HG03460 (cell line): ENCODE results near the gene KIRREL3.

ENCODE experiments used
- ATAC-seq: cut with Tn5 transposase; IDR thresholded peaks from one replicate; pipeline ENCODE4 v1.9.1; 2021; ENCODE audit not compliant: unreplicated experiment

KIRREL3 gene

DNA sequence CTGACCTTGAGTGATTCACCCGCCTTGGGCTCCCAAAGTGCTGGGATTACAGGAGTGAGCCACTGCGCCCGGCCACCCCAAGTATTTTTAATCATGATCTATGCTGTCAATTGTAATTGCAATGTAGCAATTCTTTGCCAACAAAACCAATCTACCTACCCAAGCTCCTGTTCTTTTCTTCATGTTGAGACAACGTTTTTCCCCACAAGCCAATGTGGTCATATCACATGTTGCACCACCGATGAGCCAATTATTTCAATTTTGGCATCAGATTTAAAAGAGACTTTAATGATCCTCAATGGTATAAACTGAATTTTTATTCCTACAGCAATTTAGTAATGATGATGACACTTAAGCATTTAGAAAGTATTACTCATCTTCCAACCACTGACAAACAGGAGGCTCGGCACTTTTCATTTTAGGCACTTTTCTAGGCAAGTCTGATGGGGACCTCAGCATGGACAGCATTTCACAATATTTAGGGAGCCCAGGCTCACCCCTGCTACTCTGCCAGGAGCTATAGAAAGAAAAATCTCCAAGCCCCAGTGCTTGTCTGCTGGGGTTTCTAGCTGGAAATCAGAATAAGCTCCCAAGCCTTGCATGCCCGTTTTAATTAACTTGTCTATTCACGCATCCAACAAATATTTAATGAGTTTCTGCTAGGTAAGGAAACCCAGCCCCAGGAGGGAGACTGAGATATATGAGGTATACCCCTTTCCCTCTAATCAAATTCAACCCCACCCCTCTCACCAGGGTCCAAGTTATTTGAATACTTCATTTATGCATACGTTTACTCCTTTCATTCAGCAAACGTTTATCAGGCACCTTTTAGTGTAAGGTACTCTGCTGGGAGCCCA, 353.6 kb downstream of the KIRREL3 start:
- ATAC-seq = no peak

DNA sequence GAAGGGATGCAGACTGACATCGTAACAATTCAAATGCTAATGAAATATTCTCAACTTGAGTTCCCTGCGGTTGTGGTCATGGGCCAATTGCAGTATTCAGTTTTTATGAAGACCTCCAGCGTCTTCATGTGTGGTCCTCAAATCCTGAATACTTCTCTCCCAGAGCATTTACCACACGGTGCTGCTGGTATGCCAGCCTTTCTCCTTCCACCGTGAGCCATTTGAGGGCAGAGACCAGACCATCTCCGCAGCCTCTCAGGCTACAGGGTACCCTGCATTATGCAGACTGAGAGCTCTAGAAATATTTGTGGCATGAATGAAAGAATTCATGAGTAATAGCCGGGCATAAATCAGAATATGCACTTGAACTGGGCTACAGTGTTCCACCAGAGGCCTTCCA, 355.4 kb downstream of the KIRREL3 start:
- no peak for ATAC-seq

DNA sequence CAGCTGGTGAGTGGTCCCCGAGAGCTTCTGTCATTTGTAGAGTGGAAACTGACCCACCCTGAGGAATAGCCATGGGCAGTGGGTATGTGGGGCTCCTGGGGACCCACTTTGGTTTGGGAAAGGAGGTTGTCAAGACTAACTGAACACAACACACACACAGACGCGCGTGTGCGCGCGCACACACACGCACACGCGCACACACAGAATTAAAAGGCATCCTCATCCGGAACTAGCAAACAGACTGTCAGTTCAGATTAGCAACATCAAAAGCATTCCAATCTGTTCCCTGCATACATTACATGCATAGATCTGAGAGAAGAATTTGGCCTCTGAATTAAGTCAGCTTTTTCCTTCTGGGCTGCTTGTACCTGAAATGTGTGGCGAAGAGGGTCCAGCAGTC, 360.4 kb downstream of the KIRREL3 start:
- no peak for ATAC-seq

DNA sequence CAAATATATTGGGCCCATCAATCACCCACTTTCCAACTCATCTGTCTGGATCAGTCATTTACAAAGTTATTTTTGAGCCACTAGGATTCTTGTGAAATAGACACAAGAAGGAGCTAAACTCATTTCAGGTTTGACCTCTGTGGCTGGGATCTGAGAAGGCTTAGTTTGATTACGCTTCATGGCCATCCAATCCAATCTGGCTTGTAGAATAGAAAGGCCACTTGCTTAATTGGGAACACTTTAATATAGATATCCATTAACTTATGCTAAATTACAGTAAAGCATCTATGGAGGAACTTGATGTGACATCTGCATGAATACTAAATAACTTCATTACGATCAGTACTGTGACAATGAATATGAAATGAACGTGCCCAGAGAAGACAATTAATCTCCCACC, 360.9 kb downstream of the KIRREL3 start:
- ATAC-seq = no peak

DNA sequence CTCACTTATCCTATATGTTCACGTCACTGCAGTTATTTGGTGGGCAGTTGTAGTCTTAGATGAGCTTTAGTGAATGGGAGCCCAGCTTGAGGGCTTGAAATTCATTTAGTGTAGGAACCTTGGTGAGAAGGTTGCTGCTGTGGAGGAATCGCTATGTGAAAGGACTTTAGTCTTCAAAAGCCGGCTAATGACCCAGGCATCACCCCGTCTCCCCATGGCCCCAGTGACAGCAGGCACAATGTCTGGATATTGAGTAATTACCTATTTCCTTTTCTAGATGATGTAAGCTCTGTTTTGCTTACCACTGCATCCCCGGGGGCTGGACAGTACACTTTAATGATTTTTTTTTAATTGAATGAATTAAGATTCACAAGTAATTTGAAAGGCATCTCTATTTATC, 361.9 kb downstream of the KIRREL3 start:
- no peak for ATAC-seq

DNA sequence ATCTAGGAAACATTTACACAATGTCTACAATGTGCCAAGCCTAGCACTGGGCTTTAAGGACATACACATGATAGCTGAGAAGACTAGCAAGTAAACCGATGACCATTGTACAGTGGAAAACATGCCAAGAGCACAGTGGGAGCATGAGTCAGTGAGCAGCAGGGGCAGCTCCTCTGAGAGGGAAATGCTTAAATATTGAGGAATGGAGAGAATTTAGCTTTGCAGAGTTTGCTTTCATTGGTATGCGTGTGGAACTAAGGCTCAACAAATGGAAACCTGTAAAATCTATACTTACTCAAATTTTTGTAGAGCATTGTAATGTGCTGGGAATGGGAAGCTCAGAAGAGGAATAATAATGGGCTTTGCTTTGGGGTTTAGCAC, 362.8 kb downstream of the KIRREL3 start:
- no peak for ATAC-seq

DNA sequence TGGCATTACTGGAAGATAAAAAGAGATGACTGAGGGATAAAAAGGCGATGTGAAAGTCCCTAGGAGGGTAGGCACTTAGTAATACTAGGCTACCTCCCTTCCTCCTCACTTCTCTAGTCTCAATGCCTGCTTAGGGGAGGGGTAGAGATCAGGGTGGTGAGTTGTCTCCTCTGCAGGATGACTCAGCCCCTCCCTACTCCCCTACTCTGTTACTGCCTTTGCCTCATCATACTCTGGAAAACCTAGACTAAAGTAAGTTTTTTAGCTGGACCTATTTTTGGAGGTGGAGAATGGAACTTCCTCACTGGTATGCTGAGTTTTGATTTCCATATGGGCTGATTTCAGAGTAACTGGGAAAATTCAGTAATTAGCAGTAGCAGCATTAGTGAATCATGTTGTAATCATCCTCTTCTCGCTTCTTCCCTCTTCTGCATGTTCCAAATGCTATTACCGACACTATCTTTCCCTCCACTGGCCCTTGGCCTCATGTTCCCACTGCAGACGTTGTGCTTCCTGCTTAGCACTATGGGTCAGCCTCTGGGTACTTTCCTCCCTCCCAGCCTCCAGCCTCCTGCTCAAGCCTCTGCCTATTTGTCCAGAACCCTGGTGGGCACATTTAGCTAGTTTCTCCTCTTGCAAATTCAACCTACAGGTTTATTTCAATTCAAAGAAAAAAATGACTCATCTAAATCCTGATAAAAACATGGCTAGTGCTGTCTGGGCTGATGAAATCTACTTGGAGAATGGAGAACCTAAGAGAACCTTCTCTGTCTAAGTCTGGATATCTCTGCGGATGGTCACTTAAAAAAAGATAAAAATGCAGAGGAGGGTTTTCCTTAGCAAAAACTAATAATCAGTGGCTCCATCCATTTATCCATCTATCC, 363.4 kb downstream of the KIRREL3 start:
- no peak for ATAC-seq

DNA sequence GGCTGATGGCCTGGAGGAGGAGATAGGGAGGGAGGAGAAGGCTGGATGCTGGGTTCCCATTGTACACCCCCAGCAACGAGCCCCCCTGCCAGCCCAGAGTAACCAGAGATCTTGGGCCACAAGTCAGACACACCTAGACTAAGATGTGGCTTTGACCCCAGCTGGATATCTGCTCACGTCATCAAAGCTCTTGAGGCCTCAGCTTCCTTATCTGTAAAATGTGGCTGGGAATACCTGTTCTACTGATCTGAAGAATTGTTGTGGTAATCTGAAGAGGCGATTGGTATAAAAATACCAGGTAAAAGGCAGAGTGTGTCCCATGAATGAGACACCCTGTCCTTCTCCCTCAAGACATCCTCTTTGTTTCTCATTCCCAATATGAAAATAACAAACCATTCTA, 365.1 kb downstream of the KIRREL3 start:
- no peak for ATAC-seq

DNA sequence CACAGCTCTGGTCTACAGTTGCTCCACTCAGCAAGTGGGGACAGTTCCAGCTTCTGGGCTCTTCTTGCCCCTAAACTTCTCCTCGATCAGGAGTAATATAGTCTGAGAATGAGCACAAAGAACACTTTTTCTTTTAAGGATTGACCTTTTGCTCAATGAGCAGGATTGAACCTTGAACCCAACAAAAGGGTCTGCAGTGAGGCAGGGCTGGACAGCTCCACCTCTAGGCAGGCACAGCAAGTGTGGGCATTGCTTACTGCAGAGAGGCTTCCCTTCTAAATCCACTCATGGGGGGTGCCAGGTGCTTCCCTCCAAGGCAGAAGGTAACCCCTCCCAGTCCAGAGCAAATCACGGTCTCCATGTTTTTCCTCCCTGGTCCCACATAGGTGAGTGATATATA, 365.6 kb downstream of the KIRREL3 start:
- no peak for ATAC-seq

DNA sequence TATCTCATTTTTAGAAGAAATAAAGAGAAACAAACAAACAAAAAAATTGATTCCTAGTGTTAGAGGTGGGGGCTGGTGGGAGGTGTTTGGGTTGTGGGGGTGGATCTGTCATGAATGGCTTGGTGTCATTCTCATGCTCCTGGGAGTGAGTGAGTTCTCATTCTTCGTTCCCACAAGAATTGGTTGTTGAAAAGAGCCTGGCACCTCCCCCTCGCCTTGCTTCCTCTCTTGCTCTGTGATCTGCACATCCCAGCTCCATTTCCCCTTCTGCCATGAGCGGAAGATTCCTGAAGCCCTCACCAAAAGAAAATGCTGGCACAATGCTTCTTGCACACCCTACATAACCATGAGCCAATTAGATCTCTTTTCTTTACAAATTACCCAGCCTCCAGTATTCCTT, 367.2 kb downstream of the KIRREL3 start:
- no peak for ATAC-seq

DNA sequence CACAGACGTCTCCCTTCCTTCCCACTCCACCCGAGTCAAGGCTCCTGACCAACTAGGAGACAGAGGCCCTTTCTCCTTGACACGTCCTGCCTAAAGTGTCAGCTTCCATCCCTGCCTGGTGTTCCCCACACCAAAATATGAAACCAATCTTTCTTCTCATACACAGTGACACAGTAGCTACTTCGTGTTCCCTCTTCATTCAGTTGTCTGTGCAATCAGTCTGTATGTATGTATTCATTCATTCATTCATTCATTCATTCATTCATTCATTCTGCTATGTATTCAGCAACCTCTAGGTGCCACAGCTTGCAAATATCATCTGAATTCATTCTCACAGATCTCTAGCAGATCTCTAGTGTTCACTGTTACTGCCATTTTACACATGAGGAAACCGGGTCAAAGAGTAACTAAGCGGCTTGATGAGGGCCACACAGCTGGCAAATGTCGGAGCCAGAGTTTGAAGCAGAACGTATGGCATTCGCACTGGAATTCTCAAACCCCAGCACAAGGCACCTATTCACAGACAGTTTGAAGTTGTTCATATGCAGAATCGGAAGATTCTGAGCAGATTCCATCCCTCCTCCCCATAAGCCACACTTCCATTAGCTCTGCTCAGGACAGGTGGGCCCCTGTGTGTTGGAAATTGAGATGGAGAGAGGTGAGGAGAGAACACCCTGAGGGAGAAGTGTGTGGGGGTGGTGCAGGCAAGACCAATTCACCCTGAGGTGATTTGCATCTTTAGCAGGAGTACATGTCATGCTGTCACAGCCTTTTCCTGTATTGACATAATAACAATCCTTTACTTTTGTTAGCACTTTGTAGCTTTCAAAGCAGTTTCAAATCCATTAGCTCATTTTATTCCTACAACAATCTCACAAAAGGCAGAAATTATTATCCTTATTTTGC, 369.4 kb downstream of the KIRREL3 start:
- no peak for ATAC-seq

DNA sequence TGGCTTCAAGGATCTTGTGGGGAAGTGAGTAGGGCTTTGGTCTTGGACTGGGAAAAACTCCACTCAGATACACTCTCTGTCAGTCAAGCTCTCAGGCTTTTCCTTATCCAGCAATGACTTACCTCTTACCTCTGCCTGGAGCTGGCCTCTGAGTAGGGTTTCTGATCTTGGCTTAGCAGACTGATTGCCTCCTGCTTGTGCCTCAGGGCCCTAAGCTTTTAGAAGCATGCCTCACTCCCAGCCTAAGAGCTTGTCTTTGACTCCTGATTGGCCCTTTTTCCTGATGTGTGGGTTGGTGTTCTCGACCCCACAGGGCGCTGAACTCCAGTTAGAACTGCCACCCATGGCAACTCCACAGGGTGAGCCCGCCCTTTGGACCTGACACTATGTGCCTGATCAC, 370.1 kb downstream of the KIRREL3 start:
- no peak for ATAC-seq

DNA sequence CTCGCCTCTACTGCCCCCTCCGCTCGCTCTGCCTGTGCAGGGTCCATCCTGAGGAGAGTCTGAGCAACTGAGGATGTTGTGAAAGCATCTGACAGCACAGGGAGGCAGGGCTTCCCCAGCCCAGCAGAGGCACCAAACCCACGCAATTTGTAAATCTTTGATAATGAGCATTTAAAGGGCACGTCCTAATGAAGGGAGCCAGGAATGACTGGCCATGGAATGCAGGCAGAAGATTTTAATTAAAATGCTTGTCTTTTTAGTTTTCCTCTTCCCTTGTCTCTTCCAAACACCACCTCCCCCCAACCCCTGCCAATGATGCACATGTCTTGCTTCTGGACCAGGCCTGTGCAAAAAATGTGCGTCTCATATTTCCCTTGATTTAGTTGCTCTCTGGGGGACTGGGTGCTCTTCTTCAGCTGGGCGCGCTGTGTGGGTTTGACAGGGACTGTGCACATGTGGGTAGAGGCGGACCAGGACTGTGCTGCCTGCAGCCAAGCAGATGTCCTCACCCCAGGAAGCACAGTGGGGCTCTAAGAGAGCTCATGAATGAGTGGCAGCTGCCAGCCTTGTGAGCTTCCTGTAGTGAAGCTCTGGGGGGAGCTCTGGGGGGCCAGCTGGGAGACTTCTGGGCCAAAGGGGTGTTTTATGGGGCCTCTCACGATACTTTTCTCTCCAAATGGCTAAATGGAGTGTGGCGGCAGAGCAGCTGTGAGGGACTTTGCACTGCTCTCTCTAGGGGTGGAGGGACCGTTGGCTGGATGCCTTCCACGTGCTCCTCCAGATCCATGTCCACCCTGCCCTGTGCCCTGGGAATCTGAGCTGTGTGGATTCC, 371.6 kb downstream of the KIRREL3 start:
- ATAC-seq = no peak

DNA sequence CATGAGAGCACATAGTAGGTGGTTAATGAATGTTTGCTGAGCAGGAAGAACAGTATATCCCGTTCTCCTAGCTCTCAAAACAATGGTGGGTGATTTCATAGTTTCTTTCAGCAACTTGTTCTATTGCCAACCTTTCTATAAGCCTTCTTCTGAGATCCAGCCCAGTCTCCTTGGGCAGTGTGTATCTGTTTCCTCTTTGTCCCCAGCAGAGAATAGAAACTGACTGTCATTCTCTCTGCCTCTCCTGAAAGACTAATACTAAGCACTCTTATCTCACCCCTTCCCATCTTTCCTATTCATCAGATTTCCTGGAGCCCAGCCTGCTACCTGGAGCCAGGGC, 372.1 kb downstream of the KIRREL3 start:
- ATAC-seq = no peak

DNA sequence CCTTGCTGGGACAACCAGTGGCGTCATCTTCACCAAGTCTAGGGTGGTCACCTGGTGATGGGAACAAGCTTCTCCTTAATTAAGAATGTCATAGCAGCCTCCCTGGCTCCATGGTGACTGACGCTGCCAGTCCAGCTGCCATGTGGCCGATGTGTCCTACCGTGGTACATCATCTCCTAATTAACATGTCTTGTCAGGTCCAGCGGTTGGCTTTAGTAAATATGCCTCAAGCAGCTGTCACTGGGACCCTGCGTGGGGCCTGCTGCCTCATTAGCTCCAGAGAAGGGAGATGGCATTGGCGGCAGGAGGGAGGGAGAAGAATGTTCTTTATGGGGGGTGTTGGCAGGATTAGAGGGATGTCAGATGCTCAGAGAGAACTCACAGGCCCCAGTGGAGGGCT, 373.1 kb downstream of the KIRREL3 start:
- ATAC-seq = no peak

DNA sequence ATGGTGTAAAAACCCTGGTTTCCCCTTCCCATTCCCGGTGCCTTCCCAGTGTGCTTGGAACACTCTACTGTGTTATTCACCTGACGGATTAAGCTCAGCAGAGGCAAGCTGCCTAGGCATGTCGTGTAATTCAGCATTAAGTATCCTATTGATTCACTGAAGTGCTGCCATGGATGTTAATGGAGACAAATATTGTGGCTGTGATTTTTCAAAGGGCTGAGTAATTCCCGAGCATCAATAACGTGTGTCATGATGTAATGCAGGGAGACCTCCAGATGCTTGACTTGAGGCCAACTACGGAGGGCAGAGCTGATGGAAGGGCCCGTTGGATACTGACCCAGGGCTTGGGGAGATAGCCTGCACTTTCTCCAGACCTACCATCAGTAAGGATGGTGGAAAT, 376.1 kb downstream of the KIRREL3 start:
- ATAC-seq = no peak

DNA sequence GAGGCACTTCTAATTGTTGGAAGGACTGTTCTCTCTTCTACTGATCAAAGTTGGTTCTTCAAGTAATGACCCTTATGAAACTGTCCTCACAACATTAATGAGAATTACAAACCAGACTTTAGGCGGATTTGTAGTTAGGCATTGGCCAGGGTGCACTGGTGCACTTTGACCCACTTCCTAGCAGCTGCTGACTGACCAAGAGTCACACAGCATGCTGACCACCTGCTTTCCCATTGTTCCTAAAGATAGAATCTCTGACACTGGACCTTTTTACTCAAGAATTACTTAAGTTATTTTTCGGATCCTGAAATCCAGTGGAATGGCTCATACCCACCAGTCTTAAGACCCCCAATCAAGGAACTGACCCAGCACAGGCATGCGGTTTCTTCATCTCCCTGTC, 381.1 kb downstream of the KIRREL3 start:
- no peak for ATAC-seq

DNA sequence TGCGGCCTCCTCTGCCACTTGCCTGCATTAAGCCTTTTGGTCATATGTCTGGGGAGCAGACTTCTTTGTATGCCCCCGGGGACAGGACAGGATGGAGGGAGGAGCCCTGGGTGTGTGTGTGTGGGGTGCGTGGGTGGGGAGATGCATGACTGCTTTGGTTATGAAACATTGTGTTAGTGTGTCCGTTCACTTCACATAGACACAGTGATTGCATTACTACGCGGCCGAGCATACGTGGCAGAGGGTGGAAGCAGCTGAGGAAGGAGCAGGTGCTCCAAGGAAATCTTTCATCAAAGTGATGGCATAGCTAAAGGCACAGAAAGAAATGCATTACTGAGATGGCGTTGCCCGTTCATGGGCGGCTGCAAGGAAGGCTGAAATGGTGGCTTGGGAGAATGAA, 384.7 kb downstream of the KIRREL3 start:
- no peak for ATAC-seq

DNA sequence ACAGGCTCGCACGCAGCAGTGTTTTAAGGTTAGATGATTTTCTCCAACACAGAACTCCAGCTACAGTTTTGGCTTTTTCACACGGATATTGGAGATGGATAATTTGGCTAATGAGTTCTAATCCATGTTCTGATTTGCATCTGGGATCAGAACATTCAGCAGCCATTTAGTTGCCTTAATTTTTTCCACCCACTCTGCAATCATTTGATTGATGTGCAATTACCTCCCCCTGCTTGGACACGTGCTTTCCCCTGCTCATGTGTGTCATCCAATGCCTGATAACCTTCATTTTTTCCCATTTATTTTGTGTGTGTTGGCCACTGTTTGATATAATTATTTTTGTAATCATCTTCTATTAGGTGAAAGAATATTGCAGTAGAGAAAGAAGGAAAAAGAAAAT, 387.3 kb downstream of the KIRREL3 start:
- ATAC-seq = no peak

DNA sequence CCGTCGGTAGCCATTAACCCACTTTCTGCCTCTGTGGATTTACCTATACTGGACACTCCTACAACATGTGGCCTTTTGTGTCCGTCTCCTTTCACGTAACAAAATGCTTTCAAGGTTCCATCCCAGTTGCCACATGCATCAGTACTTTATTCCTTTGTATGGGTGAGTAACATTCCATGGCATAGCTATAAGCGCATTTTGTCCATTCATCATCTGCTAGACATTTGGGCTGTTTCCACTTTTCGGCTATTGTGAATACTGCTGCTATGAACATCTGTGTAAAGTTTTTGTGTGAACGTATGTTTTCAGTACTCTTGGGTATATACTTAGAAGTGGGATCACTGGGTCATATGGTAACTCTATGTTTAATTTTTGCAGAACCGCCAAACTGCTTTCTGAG, 387.9 kb downstream of the KIRREL3 start:
- ATAC-seq = no peak

DNA sequence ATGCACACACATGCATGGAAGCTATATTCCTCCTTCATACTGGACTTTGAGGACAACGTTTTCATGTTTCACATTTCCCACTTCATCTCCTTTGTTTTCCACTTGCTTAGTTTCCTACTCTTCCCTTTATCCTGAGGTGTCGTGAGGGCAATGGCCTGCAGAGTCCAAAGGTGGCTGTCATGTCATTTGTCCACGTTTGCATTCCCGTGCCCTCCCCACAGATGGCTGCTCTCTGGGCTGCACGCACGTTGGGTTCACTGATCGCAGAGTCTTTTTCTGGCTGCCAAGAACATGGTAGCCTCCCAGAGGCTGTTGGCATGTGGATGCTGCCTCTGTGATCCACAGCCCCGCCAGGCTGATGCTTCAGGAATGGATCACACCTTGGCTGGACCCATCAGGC, 389.1 kb downstream of the KIRREL3 start:
- no peak for ATAC-seq
